Ectodermal cell (in vitro differentiated cells): ENCODE data around the gene CDKAL1.
"Not testable (repeated sequence)": the region's sequence is repeated elsewhere in the genome, so short reads cannot be mapped to it uniquely, and the experiment has no call there.

Experiments used
- H3K27ac ChIP-seq: 2 replicates; pipeline ENCODE4 v1.7.0; 2013; ENCODE audit warnings: mild to moderate bottlenecking, low read depth, low read length; ENCODE audit not compliant: insufficient read depth, poor library complexity, severe bottlenecking
- H3K27me3 ChIP-seq: 2 replicates; pipeline ENCODE4 v1.7.0; 2013; ENCODE audit warnings: mild to moderate bottlenecking, low read length; ENCODE audit not compliant: insufficient read depth, control insufficient read depth, poor library complexity, severe bottlenecking
- H3K36me3 ChIP-seq: one replicate; pipeline ENCODE4 v1.7.0; 2013; ENCODE audit warnings: low read length; ENCODE audit not compliant: control insufficient read depth, insufficient read depth
- H3K4me1 ChIP-seq: one replicate; pipeline ENCODE4 v1.7.0; 2013; ENCODE audit warnings: low read length; ENCODE audit not compliant: control insufficient read depth, insufficient read depth
- H3K4me3 ChIP-seq: 2 replicates; pipeline ENCODE4 v1.7.0; 2013; ENCODE audit warnings: low read depth, low read length, control low read depth; ENCODE audit not compliant: insufficient read depth
- H3K9me3 ChIP-seq: 2 replicates; pipeline ENCODE4 v1.7.0; 2013; ENCODE audit warnings: mild to moderate bottlenecking, low read length, moderate library complexity; ENCODE audit not compliant: control insufficient read depth
- WGBS, 2 experiments: methylation state at CpG; one replicate each; pipeline ENCODE4 v1.1.7; 2013; ENCODE audit warnings: missing lambda C conversion rate in 2 of 2; 5-methylcytosine and 5-hydroxymethylcytosine counted together

The CDKAL1 gene

GRCh38 chr6:20724443-20725190 lies 190.4 kb downstream of the CDKAL1 start:
- Histone ChIP-seq H3K27ac (no peak overlapping the region), H3K9me3 (no peaks in the 10 kb centered on the region), H3K27me3 (no peaks in the 10 kb centered on the region), H3K4me1 (no peaks in the 10 kb centered on the region), H3K4me3 (no peak overlapping the region), H3K36me3 (no peaks in the 10 kb centered on the region)
- 69 to 75% methylated on average over 4 to 5 of the region's 6 CpGs for WGBS, 2 experiments

- not testable (repeated sequence) for H3K27ac ChIP-seq, H3K4me1 ChIP-seq, H3K36me3 ChIP-seq, H3K9me3 ChIP-seq, H3K4me3 ChIP-seq, H3K27me3 ChIP-seq
- WGBS, 2 experiments = 89 to 95% methylated on average over 3 of the region's 3 CpGs
Measured at GRCh38 chr6:20725235-20725634, 191.0 kb downstream of the CDKAL1 start.

- no peaks in the 10 kb centered on the region for H3K9me3 ChIP-seq
- H3K4me3 ChIP-seq = no peak overlapping the region
- no peaks in the 10 kb centered on the region for H3K4me1 ChIP-seq
- 90 to 93% methylated on average over 1 of the region's 1 CpG for WGBS, 2 experiments
- no peaks in the 10 kb centered on the region for H3K36me3 ChIP-seq
- H3K27me3 ChIP-seq = no peaks in the 10 kb centered on the region
- no peak overlapping the region for H3K27ac ChIP-seq
Measured at GRCh38 chr6:20729086-20729485, 194.8 kb downstream of the CDKAL1 start.

GRCh38 chr6:20732362-20732761 lies 198.1 kb downstream of the CDKAL1 start:
- H3K4me1 ChIP-seq, H3K9me3 ChIP-seq, H3K27ac ChIP-seq, H3K36me3 ChIP-seq, H3K4me3 ChIP-seq, H3K27me3 ChIP-seq: not testable (repeated sequence)
- 82 to 85% methylated on average over 8 of the region's 8 CpGs for WGBS, 2 experiments

DNA sequence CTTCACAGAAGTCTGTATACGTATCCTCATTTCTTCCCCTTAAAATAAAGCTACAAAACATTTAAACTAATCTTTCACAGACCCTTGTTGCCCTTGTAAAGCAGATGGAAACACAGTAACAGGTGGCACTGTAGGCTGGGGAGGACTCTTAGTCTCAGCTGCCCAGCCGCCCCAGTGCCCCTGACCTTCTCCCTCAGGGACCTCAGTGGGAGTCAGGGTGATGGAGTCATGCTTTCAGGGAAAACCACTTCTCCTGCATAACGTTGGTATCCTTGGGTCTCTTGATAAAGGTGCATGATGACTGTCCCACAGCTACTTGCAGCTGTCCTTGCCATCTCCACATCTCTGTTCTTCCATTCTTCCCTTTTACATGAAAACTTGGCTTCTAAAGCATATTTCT lies 198.6 kb downstream of the CDKAL1 start:
- Histone ChIP-seq H3K4me1 (no peaks in the 10 kb centered on the region), H3K4me3 (no peak overlapping the region), H3K9me3 (no peaks in the 10 kb centered on the region), H3K27me3 (no peaks in the 10 kb centered on the region), H3K27ac (no peak overlapping the region), H3K36me3 (no peaks in the 10 kb centered on the region)
- 71 to 73% methylated on average over 3 of the region's 3 CpGs for WGBS, 2 experiments

DNA sequence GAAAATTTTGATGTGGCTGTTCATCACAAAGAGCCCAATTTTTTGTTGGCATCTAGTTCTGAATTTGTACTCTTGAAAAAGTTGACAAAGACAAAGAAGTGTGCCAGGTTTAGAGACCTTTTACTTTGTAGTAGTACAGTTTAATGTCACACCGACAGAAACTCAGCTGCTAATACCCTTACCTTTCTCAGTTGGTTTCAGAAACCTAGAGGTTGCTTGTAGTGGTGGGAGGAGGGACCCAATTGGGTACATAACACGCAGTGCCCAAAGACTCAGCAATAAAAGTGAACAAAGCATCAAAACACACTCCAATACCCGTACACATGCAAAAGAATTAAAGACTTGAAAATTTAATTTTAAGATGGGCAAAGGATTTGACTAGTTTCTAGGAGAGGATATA lies 203.7 kb downstream of the CDKAL1 start:
- Histone ChIP-seq H3K27me3 (no peaks in the 10 kb centered on the region), H3K9me3 (no peaks in the 10 kb centered on the region), H3K4me3 (no peak overlapping the region), H3K27ac (no peak overlapping the region), H3K4me1 (no peaks in the 10 kb centered on the region), H3K36me3 (no peaks in the 10 kb centered on the region)
- 94% methylated on average over 3 of the region's 3 CpGs; no CpG with 5 or more reads in 1 of the 2 experiments for WGBS, 2 experiments

GRCh38 chr6:20740088-20740487 lies 205.8 kb downstream of the CDKAL1 start:
- H3K4me3 ChIP-seq = no peak overlapping the region
- no peaks in the 10 kb centered on the region for H3K27me3 ChIP-seq
- no peak overlapping the region for H3K27ac ChIP-seq
- 93 to 94% methylated on average over 4 of the region's 4 CpGs for WGBS, 2 experiments
- H3K36me3 ChIP-seq = no peaks in the 10 kb centered on the region
- no peaks in the 10 kb centered on the region for H3K4me1 ChIP-seq
- H3K9me3 ChIP-seq = no peaks in the 10 kb centered on the region

- Histone ChIP-seq H3K27me3 (no peaks in the 10 kb centered on the region), H3K9me3 (no peaks in the 10 kb centered on the region), H3K36me3 (no peaks in the 10 kb centered on the region), H3K4me1 (no peaks in the 10 kb centered on the region), H3K27ac (no peak overlapping the region), H3K4me3 (no peak overlapping the region)
- WGBS, 2 experiments = 96 to 98% methylated on average over 3 of the region's 4 CpGs
Measured at GRCh38 chr6:20740727-20741126, 206.5 kb downstream of the CDKAL1 start.

DNA sequence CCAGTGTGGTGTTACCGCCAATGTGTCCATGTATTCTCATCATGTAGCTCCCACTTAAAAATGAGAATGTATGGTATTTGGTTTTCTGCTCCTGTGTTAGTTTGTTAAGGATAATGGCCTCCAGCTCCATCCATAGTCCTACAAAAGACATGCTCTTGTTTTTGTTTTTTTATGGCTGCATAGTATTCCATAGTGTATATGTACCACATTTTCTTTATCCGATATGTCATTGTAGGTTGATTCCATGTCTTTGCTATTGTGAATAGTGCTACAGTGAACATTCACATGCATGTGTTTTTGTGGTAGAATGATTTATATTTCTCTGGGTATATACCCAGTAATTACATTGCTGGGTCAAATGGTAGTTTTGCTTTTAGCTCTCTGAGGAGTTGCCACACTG lies 207.2 kb downstream of the CDKAL1 start:
- Histone ChIP-seq H3K9me3 (no peaks in the 10 kb centered on the region), H3K4me3 (no peak overlapping the region), H3K27me3 (no peaks in the 10 kb centered on the region), H3K27ac (no peak overlapping the region), H3K36me3 (no peaks in the 10 kb centered on the region), H3K4me1 (no peaks in the 10 kb centered on the region)
- WGBS, 2 experiments = 86 to 100% methylated on average over 1 to 2 of the region's 2 CpGs

DNA sequence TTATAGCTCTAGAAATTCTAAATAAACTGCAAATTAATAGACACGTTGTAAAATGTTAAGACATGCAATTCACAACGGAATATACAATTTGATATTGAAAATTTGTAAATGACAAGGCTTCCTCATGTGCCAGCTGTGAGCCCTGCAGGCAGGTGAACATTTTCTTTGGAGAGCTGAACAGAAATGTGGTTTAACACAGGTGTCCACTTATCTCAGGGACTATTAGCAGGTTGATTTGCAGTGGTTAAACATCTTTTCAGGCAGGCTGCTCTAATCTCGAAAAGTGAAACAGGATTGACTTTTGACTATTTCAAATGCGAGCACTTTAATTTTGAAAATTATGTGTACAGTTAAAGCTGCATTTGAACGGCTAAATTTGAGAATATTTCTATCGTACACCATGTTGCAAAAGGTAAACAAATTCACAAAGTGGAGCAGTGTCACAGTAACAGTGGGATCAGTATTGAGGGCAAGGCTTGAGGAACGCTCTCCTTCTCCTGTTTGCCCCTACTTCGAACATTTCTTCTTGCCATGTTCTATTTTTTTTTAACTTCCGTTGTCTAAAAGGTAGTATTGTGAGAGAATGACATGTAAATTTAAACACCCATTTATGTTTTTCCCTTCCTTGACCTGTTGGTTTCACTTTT lies 210.8 kb downstream of the CDKAL1 start:
- no peak overlapping the region for H3K27ac ChIP-seq
- no peaks in the 10 kb centered on the region for H3K27me3 ChIP-seq
- 96 to 98% methylated on average over 7 to 8 of the region's 9 CpGs for WGBS, 2 experiments
- no peaks in the 10 kb centered on the region for H3K9me3 ChIP-seq
- H3K36me3 ChIP-seq = no peaks in the 10 kb centered on the region
- no peak overlapping the region for H3K4me3 ChIP-seq
- no peaks in the 10 kb centered on the region for H3K4me1 ChIP-seq
